Measurements from ENCODE around the gene KCNIP4.

The KCNIP4 gene

GRCh38 chr4:21763855-21764254, 184.7 kb downstream of the KCNIP4 start:
- DNase-seq (ENCODE audit: low read depth in 2 of 2): no peak

GRCh38 chr4:21757248-21757647, 191.3 kb downstream of the KCNIP4 start:
- no peak for DNase-seq (ENCODE audit: low read depth in 2 of 2)

- DNase-seq (ENCODE audit: low read depth in 2 of 2): no peak
Observed at GRCh38 chr4:21753084-21753760, 195.3 kb downstream of the KCNIP4 start.

GRCh38 chr4:21752616-21753015, 196.0 kb downstream of the KCNIP4 start:
- DNase-seq (ENCODE audit: low read depth in 2 of 2): no peak

GRCh38 chr4:21749924-21750323, 198.6 kb downstream of the KCNIP4 start:
- DNase-seq (ENCODE audit: low read depth in 2 of 2): no peak

GRCh38 chr4:21749412-21749811, 199.2 kb downstream of the KCNIP4 start:
- DNase-seq (ENCODE audit: low read depth in 2 of 2): no peak

- DNase-seq (ENCODE audit: low read depth in 2 of 2): no peak
Observed at GRCh38 chr4:21744046-21744445, 204.5 kb downstream of the KCNIP4 start.

- no peak for DNase-seq (ENCODE audit: low read depth in 2 of 2)
Observed at GRCh38 chr4:21742326-21742725, 206.2 kb downstream of the KCNIP4 start.

- DNase-seq (ENCODE audit: low read depth in 2 of 2): no peak
Observed at GRCh38 chr4:21738821-21739220, 209.8 kb downstream of the KCNIP4 start.

- no peak for DNase-seq (ENCODE audit: low read depth in 2 of 2)
Observed at GRCh38 chr4:21735866-21736265, 212.7 kb downstream of the KCNIP4 start.

GRCh38 chr4:21733894-21734630, 214.5 kb downstream of the KCNIP4 start:
- no peak for DNase-seq (ENCODE audit: low read depth in 2 of 2)

GRCh38 chr4:21728304-21728703, 220.3 kb downstream of the KCNIP4 start:
- DNase-seq (ENCODE audit: low read depth in 2 of 2): no peak

GRCh38 chr4:21726255-21726815, 222.2 kb downstream of the KCNIP4 start:
- no peak for DNase-seq (ENCODE audit: low read depth in 2 of 2)

GRCh38 chr4:21722157-21722839, 226.3 kb downstream of the KCNIP4 start:
- DNase-seq (ENCODE audit: low read depth in 2 of 2): no peak

- no peak for DNase-seq (ENCODE audit: low read depth in 2 of 2)
Observed at GRCh38 chr4:21716531-21716930, 232.0 kb downstream of the KCNIP4 start.

GRCh38 chr4:21710179-21710835, 238.3 kb downstream of the KCNIP4 start:
- DNase-seq (ENCODE audit: low read depth in 2 of 2): no peak

- DNase-seq (ENCODE audit: low read depth in 2 of 2): no peak
Observed at GRCh38 chr4:21709761-21710160, 238.8 kb downstream of the KCNIP4 start.

- no peak for DNase-seq (ENCODE audit: low read depth in 2 of 2)
Observed at GRCh38 chr4:21709031-21709430, 239.5 kb downstream of the KCNIP4 start.

GRCh38 chr4:21699446-21699845, 249.1 kb downstream of the KCNIP4 start:
- no peak for DNase-seq (ENCODE audit: low read depth in 2 of 2)

GRCh38 chr4:21697583-21697982, 251.0 kb downstream of the KCNIP4 start:
- DNase-seq (ENCODE audit: low read depth in 2 of 2): no peak

GRCh38 chr4:21695141-21695540, 253.4 kb downstream of the KCNIP4 start:
- DNase-seq (ENCODE audit: low read depth in 2 of 2): no peak

GRCh38 chr4:21692241-21692640, 256.3 kb downstream of the KCNIP4 start:
- no peak for DNase-seq (ENCODE audit: low read depth in 2 of 2)
